ENCODE results near the gene HBE1. TPM values are rescaled to one million over a fixed set of nuclear protein-coding genes. Genes with fewer than 3 reads are reported as not detected.

Gene HBE1
- polyA plus RNA-seq, 1 experiment, result 8.3 TPM

- no peak overlapping the region for H3K4me3 ChIP-seq (ENCODE audit: low read depth, low read length)
- H3K9me3 ChIP-seq (ENCODE audit: control insufficient read depth, insufficient read depth, low read length), result no peaks in the 10 kb centered on the region
- DNase-seq (ENCODE audit: low read depth, low spot score), result no peak
- H3K27me3 ChIP-seq (ENCODE audit: control insufficient read depth, insufficient read depth, low read length), result no peaks in the 10 kb centered on the region
- ChIA-PET CTCF (no interaction called here), POLR2A (no interaction called here)
- no peak for TF ChIP-seq CTCF (IDR thresholded peaks at IDR 0.05; ENCODE audit: low read depth, low read length)
- no peak overlapping the region for H3K27ac ChIP-seq (ENCODE audit: low read depth, low read length)
These were observed 30.7 kb downstream of the HBE1 start for GRCh38 chr11:5239046-5239445.

GRCh38 chr11:5238486-5238885 is 31.3 kb downstream of the HBE1 start:
- Histone ChIP-seq H3K9me3 (ENCODE audit: control insufficient read depth, insufficient read depth, low read length) (no peaks in the 10 kb centered on the region), H3K4me3 (ENCODE audit: low read depth, low read length) (no peak overlapping the region), H3K27ac (ENCODE audit: low read depth, low read length) (no peak overlapping the region), H3K27me3 (ENCODE audit: control insufficient read depth, insufficient read depth, low read length) (no peaks in the 10 kb centered on the region)
- ChIA-PET CTCF (interaction anchor here (1.9 kb wide), 1 partner anchor 34 kb away, joined by 3 read pairs; no protein-coding TSS in a partner anchor), POLR2A (no interaction called here)
- no peak for DNase-seq (ENCODE audit: low read depth, low spot score)
- TF ChIP-seq CTCF (IDR thresholded peaks at IDR 0.05; ENCODE audit: low read depth, low read length), result no peak

- Histone ChIP-seq H3K9me3 (ENCODE audit: control insufficient read depth, insufficient read depth, low read length) (no peaks in the 10 kb centered on the region), H3K27ac (ENCODE audit: low read depth, low read length) (no peak overlapping the region), H3K4me3 (ENCODE audit: low read depth, low read length) (no peak overlapping the region), H3K27me3 (ENCODE audit: control insufficient read depth, insufficient read depth, low read length) (no peaks in the 10 kb centered on the region)
- POLR2A ChIA-PET, result no interaction called here
- no peak for DNase-seq (ENCODE audit: low read depth, low spot score)
- CTCF ChIA-PET, result interaction anchor here (1.9 kb wide), 1 partner anchor 33 kb away, joined by 3 read pairs; no protein-coding TSS in a partner anchor
- no peak for TF ChIP-seq CTCF (IDR thresholded peaks at IDR 0.05; ENCODE audit: low read depth, low read length)
These were observed 32.3 kb downstream of the HBE1 start for GRCh38 chr11:5237420-5237819.

- no peak for TF ChIP-seq CTCF (IDR thresholded peaks at IDR 0.05; ENCODE audit: low read depth, low read length)
- Histone ChIP-seq H3K9me3 (ENCODE audit: control insufficient read depth, insufficient read depth, low read length) (no peaks in the 10 kb centered on the region), H3K27ac (ENCODE audit: low read depth, low read length) (no peak overlapping the region), H3K4me3 (ENCODE audit: low read depth, low read length) (no peak overlapping the region), H3K27me3 (ENCODE audit: control insufficient read depth, insufficient read depth, low read length) (no peaks in the 10 kb centered on the region)
- no peak for DNase-seq (ENCODE audit: low read depth, low spot score)
- ChIA-PET CTCF (no interaction called here), POLR2A (no interaction called here)
These were observed 34.2 kb downstream of the HBE1 start for GRCh38 chr11:5235364-5236095.

- CTCF ChIA-PET, result no interaction called here
- no peak for TF ChIP-seq CTCF (IDR thresholded peaks at IDR 0.05; ENCODE audit: low read depth, low read length)
- no peaks in the 10 kb centered on the region for H3K9me3 ChIP-seq (ENCODE audit: control insufficient read depth, insufficient read depth, low read length)
- DNase-seq (ENCODE audit: low read depth, low spot score), result peak; percentile 21
- no peaks in the 10 kb centered on the region for H3K27me3 ChIP-seq (ENCODE audit: control insufficient read depth, insufficient read depth, low read length)
- no peak within 1 kb of the TSS; the same call in 1 of the 2 replicates for H3K4me3 ChIP-seq (ENCODE audit: low read depth, low read length)
- POLR2A ChIA-PET, result no interaction called here
- H3K27ac ChIP-seq (ENCODE audit: low read depth, low read length), result peak within 1 kb of the TSS; percentile 40
These were observed 35.3 kb downstream of the HBE1 start, which contains the start of gene HBD for GRCh38 chr11:5234381-5234834. TSS of gene HBD (minus strand) at chr11:5234483. CDS start at chr11:5234433, 50 bp downstream.

Data from AG04450 (cell line).